ENCODE results near the gene MAPK8IP3. TPM values are rescaled to one million over a fixed set of nuclear protein-coding genes. Genes with fewer than 3 reads are reported as not detected.

The MAPK8IP3 gene
- total RNA-seq, 1 donor from 2014 or later: 28.5 TPM

DNA sequence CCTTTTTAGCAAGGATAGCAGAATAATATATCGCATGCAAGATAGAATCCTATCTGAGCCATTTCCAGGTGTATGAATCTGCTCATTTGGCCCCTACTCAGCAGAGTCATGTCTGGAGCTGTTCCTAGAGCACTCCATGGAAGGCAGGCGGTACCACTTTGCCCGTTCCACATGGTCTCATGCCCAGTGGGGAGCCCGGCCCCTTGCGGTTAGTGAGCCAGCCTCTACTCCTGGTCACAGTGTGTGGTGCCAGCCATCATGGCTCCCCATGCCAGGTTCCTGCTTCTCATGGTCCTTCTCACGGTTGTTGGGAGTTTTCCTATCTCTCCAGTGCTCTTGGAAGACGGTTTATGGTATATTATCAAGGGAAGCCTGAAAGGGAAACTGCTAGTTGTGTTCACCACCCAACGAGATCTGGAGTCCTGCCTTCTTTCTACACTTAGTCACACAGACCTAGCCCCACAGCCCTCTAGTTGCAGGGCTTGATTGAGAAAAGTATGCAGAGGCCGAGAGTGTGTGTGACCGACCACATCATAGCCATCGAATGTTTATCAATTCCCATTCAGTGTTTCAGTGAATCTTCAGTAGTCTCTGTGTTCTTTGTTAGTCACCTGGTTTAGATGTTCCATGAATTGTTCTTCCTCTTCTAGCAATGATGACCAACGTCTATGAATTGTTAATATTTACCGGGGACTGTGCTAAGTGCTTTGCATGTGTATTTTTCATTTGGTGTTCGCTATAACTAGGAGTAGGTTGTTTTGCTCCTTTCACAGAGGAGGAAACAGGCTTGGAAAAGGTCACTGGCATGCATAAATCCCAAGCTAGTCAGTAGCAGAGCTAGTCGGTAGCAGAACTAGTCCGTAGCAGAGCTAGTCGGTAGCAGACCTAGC lies 18.3 kb upstream of the MAPK8IP3 start:
- Histone ChIP-seq H3K27ac (no peak overlapping the region), H2AFZ (replicated peaks) (no peak overlapping the region), H3K4me3 (no peak overlapping the region), H3K4me2 (no peak overlapping the region), H3K36me3 (peaks cover 5% of the 10 kb centered on the region), H3K27me3 (no peaks in the 10 kb centered on the region), H3K79me2 (ENCODE audit: low read depth) (peaks cover 99% of the 10 kb centered on the region), H4K20me1 (ENCODE audit: low read depth) (peaks cover 98% of the 10 kb centered on the region), H3K9me3 (ENCODE audit: low read depth) (no peaks in the 10 kb centered on the region), H3K9ac (no peak overlapping the region), H3F3A (ENCODE audit: low read depth) (no peaks in the 10 kb centered on the region), H3K4me1 (no peaks in the 10 kb centered on the region)
- H3K36me3 Mint-ChIP-seq: peaks cover 43% of the 10 kb centered on the region
- TF ChIP-seq, protein P1, sequence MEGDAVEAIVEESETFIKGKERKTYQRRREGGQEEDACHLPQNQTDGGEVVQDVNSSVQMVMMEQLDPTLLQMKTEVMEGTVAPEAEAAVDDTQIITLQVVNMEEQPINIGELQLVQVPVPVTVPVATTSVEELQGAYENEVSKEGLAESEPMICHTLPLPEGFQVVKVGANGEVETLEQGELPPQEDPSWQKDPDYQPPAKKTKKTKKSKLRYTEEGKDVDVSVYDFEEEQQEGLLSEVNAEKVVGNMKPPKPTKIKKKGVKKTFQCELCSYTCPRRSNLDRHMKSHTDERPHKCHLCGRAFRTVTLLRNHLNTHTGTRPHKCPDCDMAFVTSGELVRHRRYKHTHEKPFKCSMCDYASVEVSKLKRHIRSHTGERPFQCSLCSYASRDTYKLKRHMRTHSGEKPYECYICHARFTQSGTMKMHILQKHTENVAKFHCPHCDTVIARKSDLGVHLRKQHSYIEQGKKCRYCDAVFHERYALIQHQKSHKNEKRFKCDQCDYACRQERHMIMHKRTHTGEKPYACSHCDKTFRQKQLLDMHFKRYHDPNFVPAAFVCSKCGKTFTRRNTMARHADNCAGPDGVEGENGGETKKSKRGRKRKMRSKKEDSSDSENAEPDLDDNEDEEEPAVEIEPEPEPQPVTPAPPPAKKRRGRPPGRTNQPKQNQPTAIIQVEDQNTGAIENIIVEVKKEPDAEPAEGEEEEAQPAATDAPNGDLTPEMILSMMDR (IDR thresholded peaks at IDR 0.05): no peak
- no peak for TF ChIP-seq EZH2phosphoT487 (IDR thresholded peaks at IDR 0.05)
- TF ChIP-seq EZH2 (IDR thresholded peaks at IDR 0.05): no peak
- no peak for DNase-seq (ENCODE audit: low spot score)
- peaks cover 6% of the 10 kb centered on the region for H3K27me3 Mint-ChIP-seq (ENCODE audit: insufficient read depth, low read depth)
- no peaks in the 10 kb centered on the region for H3K4me1 Mint-ChIP-seq
- H3K4me3 Mint-ChIP-seq: no peak overlapping the region
- H3K27ac Mint-ChIP-seq: no peak overlapping the region
- no peaks in the 10 kb centered on the region for H3K9me3 Mint-ChIP-seq

DNA sequence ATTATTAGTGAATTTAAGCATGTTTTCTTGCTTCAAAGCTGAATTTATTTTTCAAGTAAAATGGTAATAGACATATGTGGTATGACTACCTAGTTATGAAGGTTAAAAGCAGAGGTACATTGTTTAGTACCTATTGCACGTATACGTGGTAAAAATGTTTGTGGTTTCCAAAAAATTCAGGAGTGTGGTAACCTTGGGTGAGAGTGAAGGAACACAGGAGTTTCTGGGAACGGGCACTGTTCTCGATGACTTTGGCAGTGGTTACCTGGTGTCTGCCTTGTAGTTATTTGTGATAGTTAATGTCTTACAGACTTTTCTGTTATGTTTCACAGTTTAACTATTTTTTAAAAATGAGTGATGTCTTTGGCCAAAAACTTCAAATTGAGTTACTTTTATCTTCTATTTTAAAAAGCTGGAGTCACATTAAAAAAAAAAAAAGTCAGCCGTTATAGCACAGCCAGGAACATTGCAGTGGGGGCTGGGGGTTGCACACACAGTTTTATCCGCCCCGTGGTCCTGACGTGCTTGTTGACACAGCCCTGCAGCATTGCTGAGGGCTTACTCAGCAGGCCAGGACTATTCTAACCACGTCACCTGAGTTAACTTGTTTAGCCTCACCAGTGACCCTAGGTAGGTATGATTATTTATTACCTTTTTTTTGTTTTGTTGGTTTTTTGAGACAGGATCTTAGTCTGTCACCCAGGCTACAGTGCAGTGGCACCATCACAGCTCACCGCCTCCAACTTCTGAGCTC lies 17.0 kb upstream of the MAPK8IP3 start:
- Mint-ChIP-seq H3K27ac (no peak overlapping the region), H3K4me3 (no peak overlapping the region), H3K36me3 (peaks cover 48% of the 10 kb centered on the region), H3K4me1 (no peaks in the 10 kb centered on the region), H3K9me3 (no peaks in the 10 kb centered on the region), H3K27me3 (ENCODE audit: insufficient read depth, low read depth) (peaks cover 5% of the 10 kb centered on the region)
- Histone ChIP-seq H3K4me3 (no peak overlapping the region), H3K4me1 (no peaks in the 10 kb centered on the region), H3K9ac (no peak overlapping the region), H4K20me1 (ENCODE audit: low read depth) (peaks cover 97% of the 10 kb centered on the region), H3K27me3 (no peaks in the 10 kb centered on the region), H3K4me2 (no peak overlapping the region), H3K9me3 (ENCODE audit: low read depth) (no peaks in the 10 kb centered on the region), H3K27ac (no peak overlapping the region), H3F3A (ENCODE audit: low read depth) (no peaks in the 10 kb centered on the region), H3K36me3 (peaks cover 8% of the 10 kb centered on the region), H3K79me2 (ENCODE audit: low read depth) (peaks cover 99% of the 10 kb centered on the region), H2AFZ (replicated peaks) (no peak overlapping the region)
- TF ChIP-seq EZH2 (IDR thresholded peaks at IDR 0.05): no peak
- TF ChIP-seq, protein P1 (IDR thresholded peaks at IDR 0.05): no peak
- TF ChIP-seq EZH2phosphoT487 (IDR thresholded peaks at IDR 0.05): no peak
- no peak for DNase-seq (ENCODE audit: low spot score)

DNA sequence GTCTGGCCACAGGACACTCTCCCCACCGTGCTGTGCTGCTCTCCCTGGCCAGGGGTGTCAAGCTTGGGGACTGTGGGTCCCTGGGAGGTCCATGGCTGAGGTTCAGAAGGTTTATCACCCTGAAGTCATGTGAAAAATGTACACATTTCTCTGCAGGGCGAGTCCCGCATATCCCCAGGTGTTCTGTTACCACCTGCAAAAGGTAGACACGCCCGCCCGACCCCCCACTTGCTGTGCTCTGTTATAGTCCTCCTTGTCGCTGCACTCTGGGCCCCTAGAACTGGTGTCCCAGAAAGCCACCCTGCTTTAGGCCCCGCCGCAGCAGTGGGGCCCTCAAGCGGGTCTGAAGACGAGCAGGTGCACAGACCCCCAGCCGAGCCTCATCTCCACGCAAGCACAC lies 16.1 kb upstream of the MAPK8IP3 start:
- H3K9ac ChIP-seq: no peak overlapping the region
- no peak overlapping the region for H3K4me3 Mint-ChIP-seq
- H3K79me2 ChIP-seq (ENCODE audit: low read depth): peaks cover 99% of the 10 kb centered on the region
- no peak overlapping the region for H3K4me3 ChIP-seq
- peaks cover 56% of the 10 kb centered on the region for H3K36me3 Mint-ChIP-seq
- H3K36me3 ChIP-seq: peaks cover 8% of the 10 kb centered on the region
- no peaks in the 10 kb centered on the region for H3K4me1 ChIP-seq
- H3K27ac ChIP-seq: no peak overlapping the region
- H3K4me1 Mint-ChIP-seq: no peaks in the 10 kb centered on the region
- H3K27ac Mint-ChIP-seq: no peak overlapping the region
- no peak overlapping the region for H2AFZ ChIP-seq (replicated peaks)
- peaks cover 93% of the 10 kb centered on the region for H4K20me1 ChIP-seq (ENCODE audit: low read depth)
- no peaks in the 10 kb centered on the region for H3K9me3 Mint-ChIP-seq
- H3K27me3 Mint-ChIP-seq (ENCODE audit: insufficient read depth, low read depth): peaks cover 5% of the 10 kb centered on the region
- TF ChIP-seq, protein P1 (IDR thresholded peaks at IDR 0.05): no peak
- TF ChIP-seq EZH2 (IDR thresholded peaks at IDR 0.05) (no peak), EZH2phosphoT487 (IDR thresholded peaks at IDR 0.05) (no peak)
- no peak overlapping the region for H3K4me2 ChIP-seq
- no peaks in the 10 kb centered on the region for H3F3A ChIP-seq (ENCODE audit: low read depth)
- no peak for DNase-seq (ENCODE audit: low spot score)
- H3K9me3 ChIP-seq (ENCODE audit: low read depth): no peaks in the 10 kb centered on the region
- H3K27me3 ChIP-seq: no peaks in the 10 kb centered on the region

Data from neural progenitor cell (in vitro differentiated cells).